BLaER1 treated with 17β-estradiol and CSF1 and Interleukin-3, amounts not matched to agents 10 nM and 100 nM (cell line): ENCODE measurements around the gene SREBF2.
"Not testable (repeated sequence)": the region's sequence is repeated elsewhere in the genome, so short reads cannot be mapped to it uniquely, and the experiment has no call there.

Experiments
- H3K27ac ChIP-seq, 11 experiments: shearing (Covaris generic); formaldehyde crosslinking; 2 replicates each; pipeline ENCODE4 v1.8.1; 2022
- H3K27me3 ChIP-seq, 11 experiments: shearing (Covaris generic); formaldehyde crosslinking; 2 replicates each; pipeline ENCODE4 v1.8.1; 2022
- H3K36me3 ChIP-seq, 11 experiments: shearing (Covaris generic); formaldehyde crosslinking; 2 replicates each; pipeline ENCODE4 v1.8.1; 2022
- H3K4me1 ChIP-seq, 10 experiments: shearing (Covaris generic); formaldehyde crosslinking; 2 replicates each; pipeline ENCODE4 v1.8.1; 2022
- H3K4me2 ChIP-seq, 11 experiments: shearing (Covaris generic); formaldehyde crosslinking; 2 replicates each; pipeline ENCODE4 v1.8.1; 2022
- H3K4me3 ChIP-seq, 10 experiments: shearing (Covaris generic); formaldehyde crosslinking; 2 replicates each; pipeline ENCODE4 v1.8.1; 2022
- H3K9ac ChIP-seq, 11 experiments: shearing (Covaris generic); formaldehyde crosslinking; 2 replicates each; pipeline ENCODE4 v1.8.1; 2022
- H3K9me3 ChIP-seq, 11 experiments: shearing (Covaris generic); formaldehyde crosslinking; replicated peaks in 1 of 11; 2 replicates each; pipeline ENCODE4 v1.8.1; 2022
- H4K20me1 ChIP-seq, 11 experiments: shearing (Covaris generic); formaldehyde crosslinking; 2 replicates each; pipeline ENCODE4 v1.8.1; 2022
- Cebpa-rat ChIP-seq, 11 experiments: shearing (Covaris generic); IDR thresholded peaks; 2 replicates each; pipeline ENCODE4 v1.8.1; 2022

SREBF2 gene

GRCh38 chr22:41856469-41856868 lies 23.6 kb downstream of the SREBF2 start:
- peak overlapping the region in 1 of 11 experiments; percentile 60; a peak in 3 of 22 replicates for H3K4me2 ChIP-seq
- TF ChIP-seq Cebpa-rat (IDR thresholded peaks at IDR 0.05): no peak
- no peaks in the 10 kb centered on the region for H3K27me3 ChIP-seq
- no peaks in the 10 kb centered on the region for H3K9me3 ChIP-seq
- H3K4me3 ChIP-seq: no peak overlapping the region
- H3K36me3 ChIP-seq: peaks cover 0 to 31% (median 13%) of the 10 kb centered on the region in 11 experiments; a peak in 17 of 22 replicates
- peak overlapping the region in 1 of 11 experiments; percentile 26; a peak in 1 of 22 replicates for H3K9ac ChIP-seq
- H4K20me1 ChIP-seq: peaks cover 29 to 100% (median 95%) of the 10 kb centered on the region in 11 experiments; a peak in 21 of 22 replicates
- H3K4me1 ChIP-seq: peaks cover 34 to 68% (median 57%) of the 10 kb centered on the region in 10 experiments
- peak overlapping the region in 3 of 11 experiments; percentile 20 to 66 (median 22); a peak in 3 of 22 replicates for H3K27ac ChIP-seq

- H3K27ac ChIP-seq: peak overlapping the region in 7 of 11 experiments; percentile 8 to 66 (median 24); a peak in 7 of 22 replicates
- H3K4me2 ChIP-seq: peak overlapping the region in 9 of 11 experiments; percentile 7 to 81 (median 59); a peak in 15 of 22 replicates
- H3K36me3 ChIP-seq: peaks cover 0 to 24% (median 11%) of the 10 kb centered on the region in 11 experiments; a peak in 14 of 22 replicates
- peaks cover 34 to 100% (median 97%) of the 10 kb centered on the region in 11 experiments; a peak in 21 of 22 replicates for H4K20me1 ChIP-seq
- no peaks in the 10 kb centered on the region for H3K9me3 ChIP-seq
- no peak for TF ChIP-seq Cebpa-rat (IDR thresholded peaks at IDR 0.05)
- H3K4me1 ChIP-seq: peaks cover 43 to 76% (median 65%) of the 10 kb centered on the region in 10 experiments
- H3K27me3 ChIP-seq: no peaks in the 10 kb centered on the region
- H3K9ac ChIP-seq: peak overlapping the region in 2 of 11 experiments; percentile 9 to 26; a peak in 2 of 22 replicates
- H3K4me3 ChIP-seq: no peak overlapping the region
These were observed 24.4 kb downstream of the SREBF2 start for GRCh38 chr22:41857155-41857859.

- Histone ChIP-seq H3K36me3 (peaks cover 0 to 22% (median 8%) of the 10 kb centered on the region in 11 experiments; a peak in 14 of 22 replicates), H3K9me3 (no peaks in the 10 kb centered on the region), H3K9ac (no peak overlapping the region), H3K4me3 (no peak overlapping the region), H3K27me3 (no peaks in the 10 kb centered on the region), H3K27ac (peak overlapping the region in 7 of 11 experiments; percentile 10 to 50 (median 16); a peak in 6 of 22 replicates), H3K4me2 (peak overlapping the region in 10 of 11 experiments; percentile 5 to 81 (median 60); a peak in 13 of 22 replicates), H4K20me1 (peaks cover 39 to 100% (median 97%) of the 10 kb centered on the region in 11 experiments; a peak in 21 of 22 replicates), H3K4me1 (peaks cover 48 to 82% (median 71%) of the 10 kb centered on the region in 10 experiments)
- no peak for TF ChIP-seq Cebpa-rat (IDR thresholded peaks at IDR 0.05)
These were observed 24.9 kb downstream of the SREBF2 start for GRCh38 chr22:41857860-41858199.

GRCh38 chr22:41862160-41862529 lies 29.2 kb downstream of the SREBF2 start:
- no peaks in the 10 kb centered on the region for H3K9me3 ChIP-seq
- no peak for TF ChIP-seq Cebpa-rat (IDR thresholded peaks at IDR 0.05)
- peaks cover 19 to 34% (median 23%) of the 10 kb centered on the region in 11 experiments for H3K36me3 ChIP-seq
- H3K27ac ChIP-seq: peak overlapping the region in 9 of 11 experiments; percentile 59 to 78 (median 72); a peak in 19 of 22 replicates
- H3K9ac ChIP-seq: peak overlapping the region; percentile 46 to 69 (median 62); a peak in 20 of 22 replicates
- H3K4me2 ChIP-seq: peak overlapping the region; percentile 37 to 81 (median 67)
- H3K4me1 ChIP-seq: peaks cover 50 to 74% (median 62%) of the 10 kb centered on the region in 10 experiments
- H3K4me3 ChIP-seq: no peak overlapping the region
- no peaks in the 10 kb centered on the region for H3K27me3 ChIP-seq
- H4K20me1 ChIP-seq: peaks cover 55 to 97% (median 93%) of the 10 kb centered on the region in 11 experiments; a peak in 21 of 22 replicates

GRCh38 chr22:41862530-41863266 lies 29.8 kb downstream of the SREBF2 start:
- H3K36me3 ChIP-seq: peaks cover 25 to 40% (median 28%) of the 10 kb centered on the region in 11 experiments
- H3K9ac ChIP-seq: peak overlapping the region; percentile 46 to 69 (median 62); a peak in 20 of 22 replicates
- no peaks in the 10 kb centered on the region for H3K27me3 ChIP-seq
- H3K4me2 ChIP-seq: peak overlapping the region; percentile 37 to 81 (median 67)
- peaks cover 53 to 97% (median 94%) of the 10 kb centered on the region in 11 experiments; a peak in 21 of 22 replicates for H4K20me1 ChIP-seq
- H3K4me1 ChIP-seq: peaks cover 45 to 68% (median 57%) of the 10 kb centered on the region in 10 experiments
- no peaks in the 10 kb centered on the region for H3K9me3 ChIP-seq
- no peak overlapping the region for H3K4me3 ChIP-seq
- peak overlapping the region in 9 of 11 experiments; percentile 59 to 78 (median 72); a peak in 19 of 22 replicates for H3K27ac ChIP-seq
- no peak for TF ChIP-seq Cebpa-rat (IDR thresholded peaks at IDR 0.05)

GRCh38 chr22:41863472-41863871 lies 30.6 kb downstream of the SREBF2 start:
- H3K36me3 ChIP-seq: peaks cover 33 to 48% (median 36%) of the 10 kb centered on the region in 11 experiments
- peak overlapping the region in 2 of 11 experiments; percentile 60 to 68; a peak in 1 of 22 replicates for H3K4me2 ChIP-seq
- no peak for TF ChIP-seq Cebpa-rat (IDR thresholded peaks at IDR 0.05)
- H3K4me1 ChIP-seq: peaks cover 42 to 61% (median 53%) of the 10 kb centered on the region in 10 experiments
- peak overlapping the region in 7 of 11 experiments; percentile 59 to 76 (median 72); a peak in 8 of 22 replicates for H3K27ac ChIP-seq
- H3K4me3 ChIP-seq: no peak overlapping the region
- no peak overlapping the region for H3K9ac ChIP-seq
- H3K27me3 ChIP-seq: no peaks in the 10 kb centered on the region
- no peaks in the 10 kb centered on the region for H3K9me3 ChIP-seq
- H4K20me1 ChIP-seq: peaks cover 45 to 97% (median 95%) of the 10 kb centered on the region in 11 experiments; a peak in 21 of 22 replicates

GRCh38 chr22:41868556-41868955 lies 35.7 kb downstream of the SREBF2 start:
- Histone ChIP-seq H3K4me2 (no peak overlapping the region), H3K4me1 (peaks cover 0 to 15% (median 4%) of the 10 kb centered on the region in 10 experiments; a peak in 9 of 20 replicates), H3K9ac (0 out of 22 replicates have a peak overlapping the region, but pooled peaks of 1 of the 11 experiments have one; percentile 14), H3K9me3 (no peaks in the 10 kb centered on the region), H4K20me1 (peaks cover 11 to 72% (median 47%) of the 10 kb centered on the region in 11 experiments; a peak in 20 of 22 replicates), H3K36me3 (peaks cover 82 to 93% (median 85%) of the 10 kb centered on the region in 11 experiments), H3K27ac (no peak overlapping the region), H3K4me3 (no peak overlapping the region), H3K27me3 (no peaks in the 10 kb centered on the region)
- TF ChIP-seq Cebpa-rat (IDR thresholded peaks at IDR 0.05): no peak

- not testable (repeated sequence) for H3K27ac ChIP-seq, H3K9ac ChIP-seq, H3K4me2 ChIP-seq, H3K27me3 ChIP-seq, H3K4me3 ChIP-seq, H3K9me3 ChIP-seq
- Histone ChIP-seq H3K36me3 (peaks cover 93 to 100% (median 99%) of the 10 kb centered on the region in 11 experiments), H4K20me1 (peaks cover 6 to 72% (median 39%) of the 10 kb centered on the region in 11 experiments; a peak in 20 of 22 replicates), H3K4me1 (peaks cover 0 to 15% (median 3%) of the 10 kb centered on the region in 10 experiments; a peak in 8 of 20 replicates)
These were observed 37.2 kb downstream of the SREBF2 start for GRCh38 chr22:41870081-41870480.
